Transverse colon (tissue), 4 donors: Measurements from ENCODE around the gene HPS1.

Source experiments
- CTCF ChIP-seq, 5 experiments: fragments of 200-600 bp in 3 of 5; fragments of 450-650 bp in 2 of 5; sonication (generic) in 3 of 5; IDR thresholded peaks; 1 replicate in 2 of 5; 2 replicates in 3 of 5; pipeline ENCODE4 v1.5.1; 2016 to 2017; ENCODE audit warnings: antibody characterized with exemption in 5 of 5, inconsistent platforms in 3 of 5, mild to moderate bottlenecking in 2 of 5, moderate library complexity in 1 of 5
- EP300 ChIP-seq: sonication (generic); formaldehyde crosslinking; IDR thresholded peaks from one replicate; pipeline ENCODE4 v1.6.1; 2017; ENCODE audit warnings: antibody characterized with exemption, low read depth
- POLR2A ChIP-seq: fragments of 450-650 bp; IDR thresholded peaks from one replicate; pipeline ENCODE4 v1.6.1; 2016; ENCODE audit warnings: antibody characterized with exemption, mild to moderate bottlenecking, moderate library complexity
- POLR2AphosphoS5 ChIP-seq, 3 donors: sonication (generic); formaldehyde crosslinking; IDR thresholded peaks; one replicate each; pipeline ENCODE4 v1.6.1; 2016; ENCODE audit warnings: antibody characterized with exemption in 3 of 3

- TF ChIP-seq CTCF (IDR thresholded peaks at IDR 0.05) (no peak), POLR2AphosphoS5 (IDR thresholded peaks at IDR 0.05) (no peak), POLR2A (no peak), EP300 (no peak)
These were observed 1.4 kb downstream of the HPS1 start for GRCh38 chr10:98445200-98445812.
